HG03469 (cell line): ENCODE data around the gene RDH11.

ENCODE experiments used
- ATAC-seq: cut with Tn5 transposase; IDR thresholded peaks from one replicate; pipeline ENCODE4 v1.9.1; 2021; ENCODE audit warnings: mild to moderate bottlenecking, moderate library complexity, moderate number of reproducible peaks; ENCODE audit not compliant: unreplicated experiment

RDH11 gene

GRCh38 chr14:67652189-67652588 is 43.4 kb downstream of the RDH11 start:
- no peak for ATAC-seq

GRCh38 chr14:67650694-67651093 is 44.9 kb downstream of the RDH11 start:
- no peak for ATAC-seq

GRCh38 chr14:67650151-67650550 is 45.4 kb downstream of the RDH11 start:
- ATAC-seq, result no peak

GRCh38 chr14:67646131-67646530 is 49.4 kb downstream of the RDH11 start:
- no peak for ATAC-seq

- no peak for ATAC-seq
These were observed 50.1 kb downstream of the RDH11 start for GRCh38 chr14:67645414-67645813.

- ATAC-seq, result no peak
These were observed 51.1 kb downstream of the RDH11 start for GRCh38 chr14:67644428-67644827.

- ATAC-seq, result no peak
These were observed 51.9 kb downstream of the RDH11 start for GRCh38 chr14:67643713-67644112.

- no peak for ATAC-seq
These were observed 53.4 kb downstream of the RDH11 start for GRCh38 chr14:67641902-67642749.

GRCh38 chr14:67641480-67641879 is 54.1 kb downstream of the RDH11 start:
- ATAC-seq, result no peak

- ATAC-seq, result no peak
These were observed 56.9 kb downstream of the RDH11 start for GRCh38 chr14:67638642-67639041.

- ATAC-seq, result no peak
These were observed 59.1 kb downstream of the RDH11 start for GRCh38 chr14:67636361-67636919.

- ATAC-seq, result no peak
These were observed 62.0 kb downstream of the RDH11 start for GRCh38 chr14:67633451-67634147.

GRCh38 chr14:67630938-67631337 is 64.6 kb downstream of the RDH11 start:
- no peak for ATAC-seq

GRCh38 chr14:67630186-67630585 is 65.4 kb downstream of the RDH11 start:
- no peak for ATAC-seq

- no peak for ATAC-seq
These were observed 68.0 kb downstream of the RDH11 start for GRCh38 chr14:67627519-67627918.
